NCI-H1694 (cell line): ENCODE results near the gene XXYLT1.
"Not testable (repeated sequence)": the region's sequence is repeated elsewhere in the genome, so short reads cannot be mapped to it uniquely, and the experiment has no call there.

ENCODE experiments used
- DNase-seq: peaks from one replicate; lab custom pipeline; 2025; lab: John Stamatoyannopoulos, UW

The XXYLT1 gene

DNA sequence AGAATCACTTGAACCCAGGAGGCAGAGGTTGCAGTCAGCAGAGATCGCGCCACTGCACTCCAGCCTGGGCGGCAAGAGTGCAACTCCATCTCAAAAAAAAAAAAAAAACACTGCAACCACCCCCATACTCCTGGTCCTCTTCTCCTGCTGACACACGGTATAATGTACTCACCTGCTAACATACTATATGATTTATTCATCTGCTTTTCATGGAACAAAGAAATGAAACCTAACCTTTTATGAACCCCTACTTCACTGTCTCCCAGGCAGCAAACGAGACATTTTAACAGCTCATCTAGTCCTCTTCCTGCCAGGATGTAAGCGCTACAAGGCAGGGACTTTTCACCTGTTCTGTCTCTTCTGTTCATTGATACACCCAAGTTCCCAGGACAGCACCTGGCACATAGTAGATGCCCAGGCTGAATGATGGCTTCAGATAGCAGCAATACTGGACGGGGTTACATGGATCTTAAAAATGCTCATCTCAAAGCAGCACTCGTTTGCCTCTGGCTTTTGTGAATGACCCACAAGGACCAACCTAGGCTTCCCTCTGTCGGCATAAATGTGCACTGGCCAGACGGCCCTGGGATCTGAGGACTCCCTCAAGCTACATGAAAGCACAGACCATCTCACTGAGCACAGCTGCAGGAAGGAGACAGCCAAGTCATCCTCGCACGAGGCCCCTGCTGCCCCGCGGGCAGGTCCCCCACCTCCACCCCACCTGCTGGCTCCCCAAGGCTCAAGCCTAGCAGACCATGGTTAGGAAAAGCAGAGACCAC lies 20.3 kb downstream of the XXYLT1 start:
- DNase-seq = no peak

GRCh38 chr3:195249858-195250464 lies 21.0 kb downstream of the XXYLT1 start:
- DNase-seq = no peak

- DNase-seq = no peak
These were observed 21.7 kb downstream of the XXYLT1 start for GRCh38 chr3:195249057-195249770.

- DNase-seq = no peak
These were observed 22.7 kb downstream of the XXYLT1 start for GRCh38 chr3:195248281-195248680.

DNA sequence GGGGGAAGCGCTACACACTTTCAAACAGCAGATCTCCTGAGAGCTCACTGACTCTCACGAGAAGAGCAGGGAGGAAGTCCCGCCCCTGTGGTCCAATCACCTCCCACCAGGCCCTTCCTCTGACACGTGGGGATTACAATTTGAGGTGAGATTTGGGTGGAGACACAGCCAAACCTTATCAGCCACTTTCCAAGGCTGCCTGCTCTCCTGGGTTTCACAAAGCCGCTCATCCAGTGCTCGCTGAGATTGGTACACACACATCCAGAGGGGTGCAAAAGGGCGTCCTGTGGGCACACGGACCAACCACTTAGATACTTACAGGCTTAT lies 23.1 kb downstream of the XXYLT1 start:
- DNase-seq = no peak

GRCh38 chr3:195247086-195247862 lies 23.7 kb downstream of the XXYLT1 start:
- DNase-seq = no peak

- peak; percentile 95 for DNase-seq
These were observed 24.4 kb downstream of the XXYLT1 start for GRCh38 chr3:195246581-195246995.

- no peak for DNase-seq
These were observed 25.4 kb downstream of the XXYLT1 start for GRCh38 chr3:195245531-195245951.

DNA sequence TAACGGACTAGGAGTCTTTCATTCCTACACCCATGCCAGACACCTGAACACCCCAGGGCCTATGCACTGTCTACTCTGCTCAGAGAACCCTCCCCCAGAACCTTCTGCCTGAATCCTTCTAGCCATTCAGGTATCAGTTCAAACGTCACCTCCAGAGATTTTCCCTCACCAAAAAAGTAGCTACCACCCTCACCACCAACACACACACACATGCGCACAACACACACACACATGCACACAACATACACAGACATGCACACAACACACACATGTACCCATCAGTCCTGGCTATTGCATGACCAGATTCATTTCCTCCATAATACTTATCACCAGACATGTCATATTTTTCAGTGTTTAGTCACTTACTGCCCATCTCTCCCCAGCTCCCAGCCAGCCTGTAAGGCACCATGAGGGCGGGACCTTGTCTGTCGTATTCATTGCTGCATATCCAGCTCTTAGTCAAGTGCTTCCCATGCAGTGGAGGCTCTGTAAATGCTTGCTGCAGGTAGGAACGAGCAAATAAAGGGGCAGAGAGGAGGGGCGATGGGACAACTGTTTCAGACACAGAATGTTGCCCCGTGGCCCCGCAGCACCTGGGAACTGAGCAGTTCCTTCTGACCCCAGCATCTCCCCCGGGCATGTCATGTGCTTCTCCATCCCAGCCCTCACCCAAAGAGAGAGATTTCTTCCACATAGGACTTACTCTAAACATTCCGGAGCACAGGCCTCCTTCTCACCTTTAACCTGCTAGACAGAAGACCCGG lies 29.2 kb downstream of the XXYLT1 start:
- DNase-seq = no peak

GRCh38 chr3:195240939-195241338 lies 30.0 kb downstream of the XXYLT1 start:
- no peak for DNase-seq

DNA sequence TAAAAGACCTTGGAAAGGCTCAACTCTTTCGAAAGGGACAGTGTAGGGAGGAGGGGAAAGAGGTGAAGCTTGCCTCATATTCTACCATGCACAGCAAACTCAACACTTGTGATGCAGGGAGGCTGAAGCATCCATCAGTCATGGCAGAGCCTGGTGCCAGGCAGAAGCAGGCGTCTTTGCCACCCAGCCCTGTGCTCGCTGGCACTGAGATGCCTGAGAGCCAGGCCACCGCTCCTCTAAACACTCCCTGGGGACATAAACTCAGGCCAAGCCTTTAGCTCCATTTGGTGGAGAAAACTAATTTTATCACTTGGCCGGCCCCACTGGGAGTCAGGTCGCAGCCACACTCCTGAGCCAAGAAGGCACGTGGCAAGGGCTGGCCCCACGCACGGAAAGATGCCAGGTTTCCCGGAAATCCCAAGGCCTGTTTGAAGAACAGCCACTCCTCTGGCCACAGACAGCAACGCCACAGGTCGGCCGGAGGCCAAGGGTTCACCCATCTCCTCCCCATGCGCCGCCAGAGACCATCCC lies 30.7 kb downstream of the XXYLT1 start:
- DNase-seq = no peak

GRCh38 chr3:195239121-195239520 lies 31.8 kb downstream of the XXYLT1 start:
- DNase-seq = no peak

DNA sequence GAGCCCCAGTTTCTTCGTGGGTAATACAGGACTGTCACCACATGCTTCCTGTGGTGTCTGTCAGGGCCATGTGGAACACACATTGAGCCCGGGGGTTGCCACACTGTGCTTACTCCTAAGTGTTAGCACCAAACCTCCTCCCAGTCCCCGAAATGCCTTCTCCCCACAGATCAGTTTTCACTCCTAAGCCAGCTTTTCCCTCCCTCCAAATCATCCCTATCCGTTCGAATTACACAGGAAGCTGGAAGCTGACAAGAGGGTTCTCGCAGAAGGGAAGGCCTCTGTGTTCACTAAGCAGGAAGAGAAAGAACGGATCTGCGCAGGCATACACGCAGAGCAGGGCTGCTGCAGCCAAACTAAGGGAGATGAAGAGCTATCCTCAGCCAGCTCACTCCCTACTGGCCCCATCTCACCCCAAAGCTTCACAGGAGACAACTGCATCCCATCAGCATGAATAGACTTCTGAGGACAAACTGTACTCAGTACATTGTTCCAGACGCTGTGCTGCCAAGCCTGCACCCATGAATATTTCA lies 32.3 kb downstream of the XXYLT1 start:
- no peak for DNase-seq

GRCh38 chr3:195238081-195238571 lies 32.8 kb downstream of the XXYLT1 start:
- DNase-seq = no peak

GRCh38 chr3:195236801-195237570 lies 34.0 kb downstream of the XXYLT1 start:
- DNase-seq = no peak

GRCh38 chr3:195236076-195236798 lies 34.7 kb downstream of the XXYLT1 start:
- DNase-seq = no peak

- DNase-seq = no peak
These were observed 40.7 kb downstream of the XXYLT1 start for GRCh38 chr3:195230244-195230643.

GRCh38 chr3:195228886-195229285 lies 42.1 kb downstream of the XXYLT1 start:
- DNase-seq = not testable (repeated sequence)

DNA sequence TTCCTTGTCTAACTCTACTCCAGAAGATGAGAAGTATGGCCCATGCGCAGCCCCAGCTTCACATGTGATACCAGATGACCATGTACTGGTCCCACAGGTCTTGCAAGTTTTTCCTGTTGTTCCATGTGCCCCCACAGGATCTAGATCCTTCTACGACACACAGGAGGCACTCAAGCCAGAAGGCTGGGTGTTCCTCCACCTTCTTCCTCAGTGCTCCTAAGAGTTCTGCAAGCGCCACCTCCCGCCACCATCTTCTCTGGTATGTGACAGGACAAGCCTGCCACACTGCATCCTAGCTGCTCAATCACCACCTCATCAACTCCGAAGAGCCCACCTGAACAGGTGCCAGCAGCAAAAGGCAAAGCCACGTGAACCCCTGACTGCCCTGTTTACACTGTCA lies 43.1 kb downstream of the XXYLT1 start:
- no peak for DNase-seq
